NCI-H524 (cell line): ENCODE measurements around the gene MGLL.
A peak's percentile ranks its signal among the peaks of the same experiment; 100 is the strongest.

Source experiments
- DNase-seq, 2 experiments: peaks; one replicate each; lab custom pipeline; 2025; lab: John Stamatoyannopoulos, UW

The MGLL gene

GRCh38 chr3:127758013-127758412 lies 64.3 kb downstream of the MGLL start:
- DNase-seq, result no peak

- DNase-seq, result no peak
Observed at GRCh38 chr3:127755305-127755681, 67.0 kb downstream of the MGLL start.

GRCh38 chr3:127754411-127755304 lies 67.7 kb downstream of the MGLL start:
- DNase-seq, result no peak

GRCh38 chr3:127753898-127754410 lies 68.4 kb downstream of the MGLL start:
- no peak for DNase-seq

GRCh38 chr3:127753338-127753737 lies 69.0 kb downstream of the MGLL start:
- peak in 1 of 2 experiments; percentile 59 for DNase-seq

- DNase-seq, result no peak
Observed at GRCh38 chr3:127751782-127752181, 70.5 kb downstream of the MGLL start.

- no peak for DNase-seq
Observed at GRCh38 chr3:127751163-127751621, 71.1 kb downstream of the MGLL start.

GRCh38 chr3:127750226-127751031 lies 71.9 kb downstream of the MGLL start:
- DNase-seq, result peak; percentile 90 to 93

GRCh38 chr3:127749787-127750225 lies 72.5 kb downstream of the MGLL start:
- DNase-seq, result peak; percentile 32 to 74

GRCh38 chr3:127749361-127749760 lies 73.0 kb downstream of the MGLL start:
- DNase-seq, result no peak

- no peak for DNase-seq
Observed at GRCh38 chr3:127748754-127749327, 73.5 kb downstream of the MGLL start.

GRCh38 chr3:127747751-127748521 lies 74.4 kb downstream of the MGLL start:
- DNase-seq, result peak; percentile 70 to 78

GRCh38 chr3:127747066-127747465 lies 75.2 kb downstream of the MGLL start:
- DNase-seq, result peak in 1 of 2 experiments; percentile 58

GRCh38 chr3:127746400-127747057 lies 75.8 kb downstream of the MGLL start:
- DNase-seq, result peak; percentile 75 to 80

- peak; percentile 92 to 94 for DNase-seq
Observed at GRCh38 chr3:127745656-127746399, 76.5 kb downstream of the MGLL start.

GRCh38 chr3:127744875-127745274 lies 77.4 kb downstream of the MGLL start:
- DNase-seq, result peak; percentile 92 to 94

- peak; percentile 16 to 80 for DNase-seq
Observed at GRCh38 chr3:127744253-127744815, 78.0 kb downstream of the MGLL start.

- DNase-seq, result no peak
Observed at GRCh38 chr3:127743351-127744252, 78.7 kb downstream of the MGLL start.

GRCh38 chr3:127742580-127742979 lies 79.7 kb downstream of the MGLL start:
- DNase-seq, result no peak
